HepG2 (cell line): ENCODE measurements around the gene ROBO2. TPM values are rescaled to one million over a fixed set of nuclear protein-coding genes. Genes with fewer than 3 reads are reported as not detected.

Experiments used
- AGO1 ChIP-seq: fragments of 200-400 bp; formaldehyde crosslinking; IDR thresholded peaks from 2 replicates; pipeline ENCODE4 v1.6.1; 2017; ENCODE audit warnings: mild to moderate bottlenecking, low read depth, low read length, moderate library complexity; ENCODE audit not compliant: poor library complexity, severe bottlenecking
- CSRNP1 ChIP-seq: sonication (generic); formaldehyde crosslinking; IDR thresholded peaks from 2 replicates; pipeline ENCODE4 v1.8.1; 2023; ENCODE audit warnings: mild to moderate bottlenecking, missing genetic modification reagents
- FOXJ3 ChIP-seq: sonication (generic); formaldehyde crosslinking; IDR thresholded peaks from 2 replicates; pipeline ENCODE4 v1.4.0; 2020; ENCODE audit warnings: missing genetic modification reagents, mild to moderate bottlenecking, borderline replicate concordance
- GFI1 ChIP-seq: sonication (generic); formaldehyde crosslinking; IDR thresholded peaks from 2 replicates; pipeline ENCODE4 v1.5.0; 2020; ENCODE audit warnings: missing genetic modification reagents, mild to moderate bottlenecking, borderline replicate concordance
- KDM6A ChIP-seq: IDR thresholded peaks from 2 replicates; pipeline ENCODE4 v1.6.1; 2016; ENCODE audit warnings: low read depth
- KIAA2018 ChIP-seq: sonication (generic); formaldehyde crosslinking; IDR thresholded peaks from 2 replicates; pipeline ENCODE4 v1.5.0; 2020; ENCODE audit warnings: mild to moderate bottlenecking, missing genetic modification reagents, borderline replicate concordance
- PRPF4 ChIP-seq: fragments of 200-400 bp; formaldehyde crosslinking; IDR thresholded peaks from 2 replicates; pipeline ENCODE4 v1.6.1; 2016; ENCODE audit warnings: low read length, low read depth; ENCODE audit not compliant: poor library complexity, severe bottlenecking
- RBAK ChIP-seq: sonication (generic); formaldehyde crosslinking; IDR thresholded peaks from 2 replicates; pipeline ENCODE4 v1.5.1; 2020; ENCODE audit warnings: mild to moderate bottlenecking, missing genetic modification reagents
- REXO4 ChIP-seq: sonication (generic); formaldehyde crosslinking; IDR thresholded peaks from 2 replicates; pipeline ENCODE4 v1.8.0; 2022; ENCODE audit warnings: missing genetic modification reagents, mild to moderate bottlenecking, borderline replicate concordance
- SNAPC2 ChIP-seq: sonication (generic); formaldehyde crosslinking; IDR thresholded peaks from 2 replicates; pipeline ENCODE4 v1.8.1; 2022; ENCODE audit warnings: mild to moderate bottlenecking, missing genetic modification reagents
- YEATS4 ChIP-seq: sonication (generic); formaldehyde crosslinking; IDR thresholded peaks from 2 replicates; pipeline ENCODE4 v1.4.0; 2020; ENCODE audit warnings: missing genetic modification reagents, borderline replicate concordance
- ZKSCAN5 ChIP-seq: sonication (generic); formaldehyde crosslinking; IDR thresholded peaks from 2 replicates; pipeline ENCODE4 v1.5.1; 2020; ENCODE audit warnings: mild to moderate bottlenecking, missing genetic modification reagents
- ZSCAN25 ChIP-seq: sonication (generic); formaldehyde crosslinking; IDR thresholded peaks from 2 replicates; pipeline ENCODE4 v1.8.0; 2022; ENCODE audit warnings: mild to moderate bottlenecking, missing genetic modification reagents
- polyA plus RNA-seq, 8 experiments: library from polyadenylated mRNA; depleted of rRNA in 3 of 8; stranded (reverse) in 7 of 8; unstranded in 1 of 8; fragments of >200 nt; fragmentation: Illumina TruSeq in 4 of 8; extraction: Trizol in 4 of 8; gene quantifications; 2 replicates each; pipeline versions ENCODE4 v1.2.1 to v1.2.3, GENCODE V29; 2011 to 2016; ENCODE audit warnings: low read depth in 4 of 8, missing spikeins in 1 of 8, mixed read lengths in 1 of 8; ENCODE audit not compliant: insufficient read depth in 1 of 8
- total RNA-seq, 5 experiments: library from RNA; depleted of rRNA; stranded (reverse); fragments of >200 nt; fragmentation: Illumina TruSeq; extraction: Trizol; gene quantifications; 2 replicates each; pipeline ENCODE4 v1.2.3, GENCODE V29; 2016; ENCODE audit warnings: low read depth in 1 of 5

Gene ROBO2
- total and polyA plus RNA-seq, 2 of the 13 experiments (the other 11 are each of a cell fraction or from before 2014, with no cell fraction given), result not detected

- TF ChIP-seq KIAA2018, result no peak
- TF ChIP-seq FOXJ3 (CRISPR knock-in tag), result no peak
- TF ChIP-seq SNAPC2 (CRISPR knock-in tag), result no peak
- TF ChIP-seq RBAK, result no peak
- TF ChIP-seq YEATS4 (CRISPR knock-in tag), result no peak
- no peak for TF ChIP-seq PRPF4
- TF ChIP-seq REXO4 (CRISPR knock-in tag), result no peak
- TF ChIP-seq ZKSCAN5, result no peak
- no peak for TF ChIP-seq KDM6A (CRISPR knock-in tag)
- no peak for TF ChIP-seq AGO1
- TF ChIP-seq CSRNP1 (CRISPR knock-in tag), result no peak
- no peak for TF ChIP-seq ZSCAN25 (CRISPR knock-in tag)
- TF ChIP-seq GFI1 (CRISPR knock-in tag), result no peak
These were observed 200.3 kb downstream of the ROBO2 start (continued) for GRCh38 chr3:77240072-77240650.
